Glutamatergic neuron (in vitro differentiated cells): Measurements from ENCODE around the gene KATNBL1. TPM values are rescaled to one million over a fixed set of nuclear protein-coding genes. Genes with fewer than 3 reads are reported as not detected.

Experiments used
- DNase-seq: peaks from one replicate; pipeline ENCODE4 v3.0.0; 2022
- H3K27ac Mint-ChIP-seq: one replicate; pipeline ENCODE4 v1.8.0; 2020; ENCODE audit warnings: mild to moderate bottlenecking, mixed read lengths, inconsistent platforms; ENCODE audit not compliant: unreplicated experiment
- H3K27me3 Mint-ChIP-seq: one replicate; pipeline ENCODE4 v1.8.0; 2020; ENCODE audit warnings: mild to moderate bottlenecking, moderate library complexity, mixed read lengths, inconsistent platforms; ENCODE audit not compliant: unreplicated experiment
- H3K36me3 Mint-ChIP-seq: one replicate; pipeline ENCODE4 v1.8.0; 2020; ENCODE audit warnings: mild to moderate bottlenecking, mixed read lengths, inconsistent platforms; ENCODE audit not compliant: unreplicated experiment
- H3K4me1 Mint-ChIP-seq: one replicate; pipeline ENCODE4 v1.8.0; 2020; ENCODE audit warnings: mild to moderate bottlenecking, low read depth, mixed read lengths, inconsistent platforms; ENCODE audit not compliant: unreplicated experiment
- H3K4me3 Mint-ChIP-seq: one replicate; pipeline ENCODE4 v1.8.0; 2020; ENCODE audit warnings: mild to moderate bottlenecking, mixed read lengths, inconsistent platforms; ENCODE audit not compliant: unreplicated experiment
- H3K9me3 Mint-ChIP-seq: one replicate; pipeline ENCODE4 v1.8.0; 2020; ENCODE audit warnings: mild to moderate bottlenecking, moderate library complexity, mixed read lengths, inconsistent platforms; ENCODE audit not compliant: unreplicated experiment
- total RNA-seq: library from RNA; stranded (reverse); fragmentation: NEBNext Ultra II Directional; extraction: Animal tissue kit (Norgen Biotek cat#: 25700); gene quantifications from one replicate; pipeline ENCODE4 v1.2.1, GENCODE V29; 2021; ENCODE audit not compliant: unreplicated experiment
- TF ChIP-seq, protein P1 (sequence below): fragments of 200-600 bp; sonication (generic); IDR thresholded peaks from one replicate; pipeline ENCODE4 v1.5.0; 2021; ENCODE audit not compliant: partially characterized antibody, unreplicated experiment

The KATNBL1 gene
- total RNA-seq, 1 donor from 2014 or later = 64.7 TPM

DNA sequence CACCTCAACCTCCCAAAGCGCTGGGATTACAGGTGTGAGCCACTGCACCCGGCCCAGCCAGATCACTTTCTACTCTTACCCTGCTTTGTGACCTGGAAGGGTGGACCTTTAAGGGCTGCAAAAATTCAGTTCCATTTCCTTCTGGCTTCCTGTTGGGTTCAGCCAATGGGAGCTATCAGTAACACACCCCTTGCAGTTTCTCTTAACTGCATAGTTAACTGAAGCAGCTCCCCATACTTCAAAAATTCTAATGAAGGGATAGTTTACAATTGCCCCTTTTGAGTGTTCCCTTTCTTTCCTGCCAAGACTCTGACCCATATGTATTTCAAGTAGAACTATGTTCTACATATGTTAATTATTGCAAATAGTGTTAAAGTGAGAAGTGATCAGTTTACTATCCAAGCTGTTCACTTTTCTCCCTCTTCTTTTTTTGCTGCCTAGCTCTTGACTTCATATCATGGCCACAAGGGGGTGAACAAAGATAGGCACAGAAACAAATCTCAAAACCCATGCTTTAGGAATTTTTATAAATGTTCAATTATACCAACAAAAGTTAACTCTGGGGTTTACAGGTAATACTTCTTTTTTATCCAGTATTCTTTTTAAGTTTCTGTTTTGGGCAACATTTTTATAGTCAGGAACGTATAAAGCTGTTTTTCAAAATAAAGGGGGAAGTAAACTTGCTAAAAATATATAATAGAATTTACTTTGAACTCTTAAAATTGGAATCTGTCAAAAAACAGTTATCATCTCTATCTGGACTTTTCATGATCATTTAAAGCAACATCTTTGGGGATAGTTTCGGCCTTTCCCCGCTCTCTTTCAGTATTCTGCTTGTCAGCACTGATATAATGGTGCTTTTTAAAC lies 99.9 kb downstream of the KATNBL1 start:
- H3K4me1 Mint-ChIP-seq = no peaks in the 10 kb centered on the region
- H3K36me3 Mint-ChIP-seq = no peaks in the 10 kb centered on the region
- H3K27ac Mint-ChIP-seq = no peak overlapping the region
- no peaks in the 10 kb centered on the region for H3K9me3 Mint-ChIP-seq
- TF ChIP-seq, protein P1, sequence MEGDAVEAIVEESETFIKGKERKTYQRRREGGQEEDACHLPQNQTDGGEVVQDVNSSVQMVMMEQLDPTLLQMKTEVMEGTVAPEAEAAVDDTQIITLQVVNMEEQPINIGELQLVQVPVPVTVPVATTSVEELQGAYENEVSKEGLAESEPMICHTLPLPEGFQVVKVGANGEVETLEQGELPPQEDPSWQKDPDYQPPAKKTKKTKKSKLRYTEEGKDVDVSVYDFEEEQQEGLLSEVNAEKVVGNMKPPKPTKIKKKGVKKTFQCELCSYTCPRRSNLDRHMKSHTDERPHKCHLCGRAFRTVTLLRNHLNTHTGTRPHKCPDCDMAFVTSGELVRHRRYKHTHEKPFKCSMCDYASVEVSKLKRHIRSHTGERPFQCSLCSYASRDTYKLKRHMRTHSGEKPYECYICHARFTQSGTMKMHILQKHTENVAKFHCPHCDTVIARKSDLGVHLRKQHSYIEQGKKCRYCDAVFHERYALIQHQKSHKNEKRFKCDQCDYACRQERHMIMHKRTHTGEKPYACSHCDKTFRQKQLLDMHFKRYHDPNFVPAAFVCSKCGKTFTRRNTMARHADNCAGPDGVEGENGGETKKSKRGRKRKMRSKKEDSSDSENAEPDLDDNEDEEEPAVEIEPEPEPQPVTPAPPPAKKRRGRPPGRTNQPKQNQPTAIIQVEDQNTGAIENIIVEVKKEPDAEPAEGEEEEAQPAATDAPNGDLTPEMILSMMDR = peak; percentile 68
- DNase-seq = no peak
- H3K4me3 Mint-ChIP-seq = no peak overlapping the region
- peaks cover 1% of the 10 kb centered on the region for H3K27me3 Mint-ChIP-seq

DNA sequence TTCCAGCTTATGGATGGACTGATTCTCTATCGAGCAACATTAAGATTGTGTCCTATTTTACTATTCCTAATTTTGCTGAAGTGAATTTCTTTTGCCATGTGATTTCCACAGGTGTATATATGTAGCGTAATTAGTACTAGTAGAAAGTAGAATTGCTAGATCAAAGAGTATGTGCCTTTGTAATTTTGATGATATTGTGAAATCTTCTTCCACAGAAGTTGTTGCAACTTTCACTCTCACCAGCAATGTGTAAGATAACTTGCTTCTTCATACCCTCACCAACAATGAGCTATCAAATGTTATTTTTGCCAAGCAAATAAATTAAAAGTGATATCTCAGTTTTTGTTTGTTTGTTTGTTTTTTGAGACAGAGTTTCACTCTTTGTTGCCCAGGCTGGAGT lies 102.6 kb downstream of the KATNBL1 start:
- no peak overlapping the region for H3K27ac Mint-ChIP-seq
- H3K36me3 Mint-ChIP-seq = no peaks in the 10 kb centered on the region
- H3K4me3 Mint-ChIP-seq = no peak overlapping the region
- H3K9me3 Mint-ChIP-seq = no peaks in the 10 kb centered on the region
- DNase-seq = no peak
- no peaks in the 10 kb centered on the region for H3K4me1 Mint-ChIP-seq
- TF ChIP-seq, protein P1 = no peak
- no peaks in the 10 kb centered on the region for H3K27me3 Mint-ChIP-seq

DNA sequence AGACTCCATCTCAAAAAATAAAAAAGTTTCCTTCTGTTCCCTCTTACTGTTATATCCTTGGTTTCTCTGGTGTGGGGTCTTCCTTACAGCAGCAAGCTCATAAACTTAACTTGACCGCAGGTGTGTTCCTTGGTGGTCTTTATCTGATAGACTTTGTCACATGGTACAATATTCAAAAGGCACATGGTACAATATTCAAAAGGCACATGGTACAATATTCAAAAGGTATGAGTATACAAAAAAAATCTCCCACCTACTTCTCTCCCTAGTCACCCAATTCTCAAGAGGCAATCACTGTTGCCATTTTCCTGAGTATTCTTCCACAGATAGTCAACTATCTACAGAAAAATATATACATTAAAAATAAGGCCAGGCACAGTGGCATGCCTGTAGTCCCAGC lies 103.5 kb downstream of the KATNBL1 start:
- H3K27ac Mint-ChIP-seq = no peak overlapping the region
- TF ChIP-seq, protein P1 = no peak
- peaks cover 3% of the 10 kb centered on the region for H3K4me1 Mint-ChIP-seq
- no peaks in the 10 kb centered on the region for H3K36me3 Mint-ChIP-seq
- H3K9me3 Mint-ChIP-seq = peaks cover 7% of the 10 kb centered on the region
- H3K4me3 Mint-ChIP-seq = no peak overlapping the region
- peaks cover 8% of the 10 kb centered on the region for H3K27me3 Mint-ChIP-seq
- DNase-seq = no peak

DNA sequence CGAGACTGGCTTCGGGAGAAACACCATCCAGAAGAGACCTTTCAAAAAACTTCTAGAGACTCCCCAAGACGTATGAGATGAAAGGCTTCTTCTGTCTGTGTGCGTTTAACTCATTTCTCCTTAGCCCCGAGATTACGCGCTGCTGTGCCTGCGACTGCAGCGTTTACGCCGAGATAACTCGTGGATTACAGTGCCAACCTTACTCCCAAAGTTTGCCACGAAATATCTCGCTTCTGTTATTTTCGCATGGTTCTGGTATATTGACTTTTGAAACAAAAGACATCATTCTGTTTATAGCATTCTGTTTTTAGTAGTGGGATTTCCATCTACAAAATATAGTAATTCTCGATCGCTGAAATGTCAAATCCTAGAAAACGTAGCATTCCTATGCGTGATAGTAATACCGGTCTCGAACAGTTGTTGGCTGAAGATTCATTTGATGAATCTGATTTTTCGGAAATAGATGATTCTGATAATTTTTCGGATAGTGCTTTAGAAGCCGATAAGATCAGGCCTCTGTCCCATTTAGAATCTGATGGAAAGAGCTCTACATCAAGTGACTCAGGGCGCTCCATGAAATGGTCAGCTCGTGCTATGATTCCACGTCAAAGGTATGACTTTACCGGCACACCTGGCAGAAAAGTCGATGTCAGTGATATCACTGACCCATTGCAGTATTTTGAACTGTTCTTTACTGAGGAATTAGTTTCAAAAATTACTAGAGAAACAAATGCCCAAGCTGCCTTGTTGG lies 107.5 kb downstream of the KATNBL1 start:
- Mint-ChIP-seq H3K4me3 (peak overlapping the region; percentile 96), H3K36me3 (no peaks in the 10 kb centered on the region), H3K4me1 (peaks cover 4% of the 10 kb centered on the region), H3K27ac (peak overlapping the region; percentile 98), H3K9me3 (peaks cover 7% of the 10 kb centered on the region), H3K27me3 (peaks cover 8% of the 10 kb centered on the region)
- TF ChIP-seq, protein P1 = no peak
- no peak for DNase-seq
